ENCODE measurements around the gene CDCP2.
"Not testable (repeated sequence)": the region's sequence is repeated elsewhere in the genome, so short reads cannot be mapped to it uniquely, and the experiment has no call there.

The CDCP2 gene

GRCh38 chr1:54115520-54115919 lies 37.3 kb downstream of the CDCP2 start:
- DNase-seq (ENCODE audit: low read depth): no peak

GRCh38 chr1:54114955-54115354 lies 37.8 kb downstream of the CDCP2 start:
- DNase-seq (ENCODE audit: low read depth): no peak

GRCh38 chr1:54114001-54114400 lies 38.8 kb downstream of the CDCP2 start:
- DNase-seq (ENCODE audit: low read depth): no peak

- no peak for DNase-seq (ENCODE audit: low read depth)
These were observed 40.0 kb downstream of the CDCP2 start for GRCh38 chr1:54112705-54113368.

DNA sequence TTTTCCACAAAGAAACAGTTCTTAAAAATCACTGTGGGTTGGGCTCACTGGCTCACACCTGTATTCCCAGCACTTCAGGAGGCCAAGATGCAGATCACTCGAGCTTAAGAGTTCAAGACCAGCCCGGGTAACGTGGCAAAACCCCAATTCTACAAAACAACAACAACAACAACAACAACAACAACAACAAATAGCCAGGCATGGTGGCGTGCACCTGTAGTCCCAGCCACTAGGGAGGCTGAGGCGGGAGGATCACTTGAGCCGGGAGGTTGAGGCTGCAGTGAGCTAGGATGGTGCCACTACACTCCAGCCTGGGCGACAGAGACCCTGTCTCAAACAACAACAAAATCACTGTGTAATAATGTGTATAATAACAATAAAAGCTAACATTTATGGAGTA lies 40.8 kb downstream of the CDCP2 start:
- no peak for DNase-seq (ENCODE audit: low read depth)

- DNase-seq (ENCODE audit: low read depth): no peak
These were observed 41.2 kb downstream of the CDCP2 start for GRCh38 chr1:54111624-54112023.

GRCh38 chr1:54110996-54111395 lies 41.8 kb downstream of the CDCP2 start:
- DNase-seq (ENCODE audit: low read depth): no peak

- DNase-seq (ENCODE audit: low read depth): no peak
These were observed 43.4 kb downstream of the CDCP2 start for GRCh38 chr1:54109129-54110090.

- no peak for DNase-seq (ENCODE audit: low read depth)
These were observed 44.6 kb downstream of the CDCP2 start for GRCh38 chr1:54108156-54108555.

GRCh38 chr1:54107131-54107530 lies 45.7 kb downstream of the CDCP2 start:
- DNase-seq (ENCODE audit: low read depth): no peak

DNA sequence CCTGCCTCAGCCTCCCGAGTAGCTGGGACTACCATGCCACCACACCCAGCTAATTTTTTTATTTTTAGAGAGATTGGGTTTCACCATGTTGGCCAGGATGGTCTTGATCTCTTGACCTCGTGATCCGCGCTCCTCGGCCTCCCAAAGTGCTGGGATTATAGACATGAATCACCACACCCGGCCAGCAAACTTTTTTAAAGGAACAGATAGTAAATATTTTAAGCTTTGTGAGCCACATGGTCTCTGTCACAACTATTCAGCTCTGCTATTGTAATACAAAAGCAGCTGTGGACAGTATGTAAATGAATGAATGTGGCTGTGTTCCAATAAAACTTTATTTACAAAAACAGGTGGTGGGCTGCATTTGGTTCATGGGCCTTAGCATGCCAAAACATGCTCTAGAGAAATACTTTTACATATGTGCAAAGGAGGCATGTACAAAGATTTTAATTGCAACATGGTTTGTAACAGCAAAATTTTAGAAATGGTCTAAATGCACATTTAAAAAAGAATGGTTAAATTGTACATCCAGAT lies 47.0 kb downstream of the CDCP2 start:
- no peak for DNase-seq (ENCODE audit: low read depth)

DNA sequence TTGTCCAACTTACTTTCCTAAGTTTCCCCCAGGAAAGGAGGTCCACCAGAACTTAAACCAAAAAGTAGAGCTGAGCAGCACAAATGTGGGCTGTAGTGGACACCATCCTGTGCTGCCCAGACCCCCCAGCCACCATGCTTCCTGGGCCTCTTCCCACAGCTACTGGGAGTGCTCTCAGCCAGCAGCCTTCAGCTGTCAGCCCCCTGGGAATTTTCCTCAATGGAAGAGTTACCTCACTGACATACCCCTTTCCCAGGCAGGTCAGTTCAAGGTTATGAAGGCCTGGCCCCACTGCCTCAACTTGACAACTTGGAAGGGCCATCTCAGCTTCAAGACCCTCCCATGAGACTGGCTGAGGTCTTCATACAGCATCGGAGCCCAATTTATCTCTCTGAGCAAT lies 47.7 kb downstream of the CDCP2 start:
- no peak for DNase-seq (ENCODE audit: low read depth)

DNA sequence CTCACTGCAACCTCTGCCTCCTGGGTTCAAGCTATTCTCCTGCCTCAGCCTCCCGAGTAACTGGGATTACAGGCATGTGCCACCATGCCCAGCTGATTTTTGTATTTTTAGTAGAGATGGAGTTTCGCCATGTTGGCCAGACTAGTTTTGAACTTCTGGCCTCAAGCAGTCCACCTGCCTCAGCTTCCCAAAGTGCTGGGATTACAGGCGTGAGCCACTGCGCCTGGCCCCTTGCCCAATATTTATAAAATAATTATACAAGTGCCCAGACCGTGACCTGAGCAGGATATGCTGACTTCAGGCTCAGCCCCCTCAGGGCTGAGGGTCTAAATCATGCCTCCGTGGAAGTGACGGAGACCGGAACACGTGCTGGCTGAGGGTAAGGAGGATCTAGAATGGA lies 48.2 kb downstream of the CDCP2 start:
- DNase-seq (ENCODE audit: low read depth): not testable (repeated sequence)

- DNase-seq (ENCODE audit: low read depth): no peak
These were observed 49.4 kb downstream of the CDCP2 start for GRCh38 chr1:54103414-54103813.

- no peak for DNase-seq (ENCODE audit: low read depth)
These were observed 52.3 kb downstream of the CDCP2 start for GRCh38 chr1:54100500-54100899.

DNA sequence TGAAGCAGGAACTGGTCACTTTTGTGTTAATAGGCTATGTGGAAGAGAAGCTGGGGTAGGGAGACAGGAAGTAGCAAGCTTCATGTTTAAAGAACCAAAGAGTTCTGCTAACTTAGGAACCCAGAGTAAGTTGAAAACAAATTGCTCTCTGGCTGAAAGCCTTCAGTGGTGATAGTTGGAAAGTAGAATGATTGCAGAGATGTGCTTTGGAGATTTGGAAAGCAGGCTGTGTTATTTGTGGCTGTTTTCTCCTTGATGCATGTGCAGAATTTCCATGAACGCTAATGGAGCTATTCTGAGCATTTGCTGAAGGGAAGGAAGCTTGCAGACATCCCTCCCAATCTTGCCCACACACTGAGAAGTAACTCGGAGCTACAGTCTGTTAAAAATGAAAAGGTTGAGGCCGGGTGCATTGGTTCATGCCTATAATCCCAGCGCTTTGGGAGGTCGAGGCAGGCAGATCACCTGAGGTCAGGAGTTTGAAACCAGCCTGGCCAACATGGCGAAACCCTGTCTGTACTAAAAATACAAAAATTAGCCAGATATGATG lies 53.7 kb downstream of the CDCP2 start:
- no peak for DNase-seq (ENCODE audit: low read depth)

DNA sequence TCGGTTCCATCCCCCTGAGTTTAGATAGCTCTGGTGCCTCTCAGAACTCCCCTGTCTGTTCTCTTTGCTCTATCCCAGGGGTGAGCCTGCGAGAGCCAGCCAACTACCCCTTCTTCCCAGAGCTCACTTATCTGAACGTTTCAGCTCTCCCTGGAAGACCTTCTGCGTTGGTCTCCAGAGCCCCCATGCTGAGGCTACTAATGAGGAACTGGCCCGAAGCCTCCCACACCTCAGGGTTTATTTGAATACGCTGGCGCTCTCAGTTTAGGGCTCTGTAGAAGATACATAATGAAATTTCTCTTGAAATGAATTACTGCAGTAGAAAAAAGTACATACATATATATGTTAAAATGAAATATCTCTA lies 55.9 kb downstream of the CDCP2 start:
- no peak for DNase-seq (ENCODE audit: low read depth)

GRCh38 chr1:54096227-54096876 lies 56.4 kb downstream of the CDCP2 start:
- no peak for DNase-seq (ENCODE audit: low read depth)

- DNase-seq (ENCODE audit: low read depth): no peak
These were observed 57.1 kb downstream of the CDCP2 start for GRCh38 chr1:54095546-54096226.

DNA sequence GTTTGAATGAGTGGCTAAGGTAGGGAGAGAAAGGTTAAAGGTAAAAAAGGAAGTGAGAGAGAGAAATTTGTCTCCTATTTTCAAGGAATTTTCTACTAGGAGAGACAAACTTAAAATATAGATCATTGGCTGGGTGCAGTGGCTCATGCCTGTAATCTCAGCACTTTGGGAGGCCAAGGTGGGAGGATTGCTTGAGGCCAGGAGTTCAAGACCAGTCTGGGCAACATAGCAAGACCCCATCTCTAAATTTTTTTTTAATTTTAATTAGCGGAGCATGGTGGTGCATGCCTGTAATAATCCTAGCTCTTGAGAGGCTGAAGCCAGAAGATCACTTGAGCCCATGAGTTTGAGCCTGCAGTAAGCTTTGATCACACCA lies 58.1 kb downstream of the CDCP2 start:
- not testable (repeated sequence) for DNase-seq (ENCODE audit: low read depth)

GRCh38 chr1:54094001-54094729 lies 58.6 kb downstream of the CDCP2 start:
- DNase-seq (ENCODE audit: low read depth): no peak
